ENCODE data around the gene SLC7A14.

SLC7A14 gene

DNA sequence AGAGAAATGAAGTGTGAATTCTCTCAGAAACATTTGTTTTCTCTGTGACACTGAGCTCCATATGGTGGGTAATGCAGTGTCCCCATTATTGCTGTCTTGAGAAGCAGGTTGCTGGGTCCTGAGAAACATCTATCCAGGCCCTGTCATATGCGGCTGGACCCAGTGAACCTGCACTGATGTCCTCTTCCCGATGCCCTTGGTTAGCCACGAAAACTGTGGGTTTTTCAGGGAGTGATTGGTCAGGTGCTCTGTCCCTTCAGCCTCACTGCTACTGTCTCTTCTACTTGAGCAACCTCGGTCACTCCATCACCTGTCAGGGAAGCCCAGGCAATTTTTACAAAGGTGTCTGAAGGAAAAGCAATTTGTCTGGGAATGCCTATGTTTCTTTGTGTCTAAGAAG is 77.0 kb downstream of the SLC7A14 start:
- TF ChIP-seq TAF1 (IDR thresholded peaks at IDR 0.05; ENCODE audit: borderline replicate concordance, low read depth, low read length) (no peak), POLR2AphosphoS5 (IDR thresholded peaks at IDR 0.05; ENCODE audit: low read depth, low read length) (no peak), POLR2A (IDR thresholded peaks at IDR 0.05; ENCODE audit: low read depth, low read length) (no peak)
- FAIRE-seq, result no peak
- DNase-seq (ENCODE audit: insufficient read length), result no peak

DNA sequence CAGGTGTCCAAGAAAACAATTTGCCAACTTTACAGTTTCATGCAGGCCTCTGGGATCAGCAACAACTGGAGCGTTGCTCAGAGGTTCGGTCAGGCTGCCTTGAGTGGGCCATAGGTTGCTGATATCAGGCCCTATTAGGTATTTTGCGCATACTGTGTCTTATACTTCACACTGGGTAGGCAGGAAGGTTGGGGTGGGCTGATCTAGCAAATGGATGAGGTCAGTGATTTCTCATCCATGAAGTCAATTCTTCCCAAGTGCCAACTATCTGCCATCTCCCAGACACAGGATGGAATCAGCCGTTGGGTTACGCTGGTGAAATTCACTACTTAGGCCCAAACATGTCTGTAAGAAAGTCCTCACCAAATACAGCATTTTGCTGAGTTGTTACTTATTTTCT is 77.6 kb downstream of the SLC7A14 start:
- FAIRE-seq (no peak), DNase-seq (ENCODE audit: insufficient read length) (no peak)
- TF ChIP-seq TAF1 (IDR thresholded peaks at IDR 0.05; ENCODE audit: borderline replicate concordance, low read depth, low read length) (no peak), POLR2A (IDR thresholded peaks at IDR 0.05; ENCODE audit: low read depth, low read length) (no peak), POLR2AphosphoS5 (IDR thresholded peaks at IDR 0.05; ENCODE audit: low read depth, low read length) (no peak)

DNA sequence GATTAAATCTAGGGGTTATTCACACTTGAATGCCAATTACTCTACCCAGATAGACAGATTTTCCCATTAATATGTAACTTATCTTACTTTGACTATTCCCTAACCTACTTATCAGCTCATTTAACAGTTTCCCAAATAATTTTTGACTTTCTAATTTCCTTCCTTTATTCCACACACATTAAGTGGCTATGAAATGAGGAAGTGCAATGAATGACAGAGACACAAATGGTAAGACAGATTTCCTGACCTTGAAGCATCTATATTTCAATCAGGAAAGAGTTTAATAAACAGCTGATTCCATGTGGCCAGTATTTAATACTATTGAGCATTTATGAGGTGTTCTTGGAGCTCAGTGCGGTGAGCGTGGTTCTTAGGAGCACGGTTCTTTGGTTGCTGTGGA is 78.8 kb downstream of the SLC7A14 start:
- no peak for TF ChIP-seq POLR2A (IDR thresholded peaks at IDR 0.05; ENCODE audit: low read depth, low read length)
- DNase-seq (ENCODE audit: insufficient read length), result no peak
- FAIRE-seq, result no peak

DNA sequence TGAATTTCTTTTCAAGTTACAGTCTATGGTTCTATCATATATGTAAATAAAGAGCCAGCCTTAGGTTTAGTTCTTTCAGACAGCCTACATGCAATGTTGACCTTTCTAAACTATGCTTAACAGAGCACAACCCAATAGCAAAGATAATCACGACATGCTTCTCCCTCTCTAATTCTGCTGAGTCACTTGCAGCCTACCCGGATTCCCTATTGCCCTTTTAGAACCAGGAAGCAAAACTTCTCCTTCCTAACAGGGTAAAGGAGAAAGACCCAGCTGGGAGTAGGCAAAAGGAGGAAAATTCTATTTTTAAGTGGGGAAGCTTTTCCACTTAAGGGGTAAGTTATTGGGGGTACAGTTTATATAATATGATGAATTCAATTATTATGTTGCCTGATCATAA is 79.3 kb downstream of the SLC7A14 start:
- DNase-seq (ENCODE audit: insufficient read length) (no peak), FAIRE-seq (no peak)
- no peak for TF ChIP-seq POLR2A (IDR thresholded peaks at IDR 0.05; ENCODE audit: low read depth, low read length)
- no peak for TF ChIP-seq POLR2AphosphoS5 (IDR thresholded peaks at IDR 0.05; ENCODE audit: low read depth, low read length)
- no peak for TF ChIP-seq TAF1 (IDR thresholded peaks at IDR 0.05; ENCODE audit: borderline replicate concordance, low read depth, low read length)

- DNase-seq (ENCODE audit: insufficient read length) (no peak), FAIRE-seq (no peak)
- TF ChIP-seq POLR2A (IDR thresholded peaks at IDR 0.05; ENCODE audit: low read depth, low read length) (no peak), POLR2AphosphoS5 (IDR thresholded peaks at IDR 0.05; ENCODE audit: low read depth, low read length) (no peak), TAF1 (IDR thresholded peaks at IDR 0.05; ENCODE audit: borderline replicate concordance, low read depth, low read length) (no peak)
These were observed 83.6 kb downstream of the SLC7A14 start for GRCh38 chr3:170502297-170502696.

DNA sequence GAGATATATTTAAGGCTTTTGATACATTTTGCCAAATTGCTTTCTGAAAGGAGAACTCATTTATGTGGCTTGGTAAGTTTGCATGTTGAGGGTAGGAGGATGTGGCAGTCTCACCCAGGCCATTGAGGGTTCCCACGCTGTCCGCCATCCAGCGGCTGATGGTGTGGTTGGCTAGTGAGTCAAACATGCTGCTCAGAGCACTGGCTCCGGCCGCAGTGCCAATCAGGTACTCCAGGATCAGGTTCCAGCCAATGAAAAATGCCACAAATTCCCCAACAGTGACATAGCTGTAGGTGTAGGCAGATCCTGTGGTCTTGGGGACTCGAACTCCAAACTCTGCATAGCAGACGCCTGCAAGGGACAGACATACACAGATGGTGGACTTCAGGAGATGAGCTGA is 84.9 kb downstream of the SLC7A14 start:
- no peak for FAIRE-seq
- no peak for DNase-seq (ENCODE audit: insufficient read length)
- TF ChIP-seq POLR2AphosphoS5 (IDR thresholded peaks at IDR 0.05; ENCODE audit: low read depth, low read length) (no peak), POLR2A (IDR thresholded peaks at IDR 0.05; ENCODE audit: low read depth, low read length) (no peak), TAF1 (IDR thresholded peaks at IDR 0.05; ENCODE audit: borderline replicate concordance, low read depth, low read length) (no peak)

GRCh38 chr3:170500462-170500861 is 85.4 kb downstream of the SLC7A14 start:
- FAIRE-seq, result no peak
- no peak for TF ChIP-seq POLR2A (IDR thresholded peaks at IDR 0.05; ENCODE audit: low read depth, low read length)
- TF ChIP-seq POLR2AphosphoS5 (IDR thresholded peaks at IDR 0.05; ENCODE audit: low read depth, low read length), result no peak
- TF ChIP-seq TAF1 (IDR thresholded peaks at IDR 0.05; ENCODE audit: borderline replicate concordance, low read depth, low read length), result no peak
- no peak for DNase-seq (ENCODE audit: insufficient read length)

DNA sequence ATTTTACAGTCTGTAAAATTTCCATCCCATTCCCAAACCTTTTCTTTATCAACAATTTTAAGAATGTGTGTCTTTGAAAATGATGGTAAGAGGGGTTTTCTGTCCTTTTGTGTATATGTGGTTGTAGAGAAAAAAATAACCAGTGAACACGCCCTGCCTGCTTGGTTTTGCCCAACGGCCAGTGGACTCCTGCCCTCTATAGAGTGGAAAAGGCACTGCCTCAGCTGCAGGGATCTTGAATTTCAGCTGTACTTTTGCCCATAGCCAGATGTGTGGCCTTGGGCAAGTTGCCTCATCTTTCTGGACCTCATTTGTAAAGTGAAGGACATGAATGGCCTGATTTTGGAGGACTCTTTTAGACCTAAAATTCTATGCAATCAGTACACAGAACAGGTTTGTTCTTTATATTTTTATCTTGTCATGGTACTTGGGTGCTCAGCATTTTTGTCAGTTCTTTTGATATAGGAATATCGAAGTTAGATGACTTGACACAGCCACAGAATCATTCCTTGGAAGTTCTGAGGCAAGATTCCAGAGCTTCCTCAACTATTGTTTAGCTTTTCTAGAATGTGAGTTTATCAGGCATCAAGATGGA is 86.2 kb downstream of the SLC7A14 start:
- peak; percentile 23 for DNase-seq (ENCODE audit: insufficient read length)
- no peak for TF ChIP-seq POLR2AphosphoS5 (IDR thresholded peaks at IDR 0.05; ENCODE audit: low read depth, low read length)
- no peak for TF ChIP-seq TAF1 (IDR thresholded peaks at IDR 0.05; ENCODE audit: borderline replicate concordance, low read depth, low read length)
- TF ChIP-seq POLR2A (IDR thresholded peaks at IDR 0.05; ENCODE audit: low read depth, low read length), result no peak
- FAIRE-seq, result no peak

DNA sequence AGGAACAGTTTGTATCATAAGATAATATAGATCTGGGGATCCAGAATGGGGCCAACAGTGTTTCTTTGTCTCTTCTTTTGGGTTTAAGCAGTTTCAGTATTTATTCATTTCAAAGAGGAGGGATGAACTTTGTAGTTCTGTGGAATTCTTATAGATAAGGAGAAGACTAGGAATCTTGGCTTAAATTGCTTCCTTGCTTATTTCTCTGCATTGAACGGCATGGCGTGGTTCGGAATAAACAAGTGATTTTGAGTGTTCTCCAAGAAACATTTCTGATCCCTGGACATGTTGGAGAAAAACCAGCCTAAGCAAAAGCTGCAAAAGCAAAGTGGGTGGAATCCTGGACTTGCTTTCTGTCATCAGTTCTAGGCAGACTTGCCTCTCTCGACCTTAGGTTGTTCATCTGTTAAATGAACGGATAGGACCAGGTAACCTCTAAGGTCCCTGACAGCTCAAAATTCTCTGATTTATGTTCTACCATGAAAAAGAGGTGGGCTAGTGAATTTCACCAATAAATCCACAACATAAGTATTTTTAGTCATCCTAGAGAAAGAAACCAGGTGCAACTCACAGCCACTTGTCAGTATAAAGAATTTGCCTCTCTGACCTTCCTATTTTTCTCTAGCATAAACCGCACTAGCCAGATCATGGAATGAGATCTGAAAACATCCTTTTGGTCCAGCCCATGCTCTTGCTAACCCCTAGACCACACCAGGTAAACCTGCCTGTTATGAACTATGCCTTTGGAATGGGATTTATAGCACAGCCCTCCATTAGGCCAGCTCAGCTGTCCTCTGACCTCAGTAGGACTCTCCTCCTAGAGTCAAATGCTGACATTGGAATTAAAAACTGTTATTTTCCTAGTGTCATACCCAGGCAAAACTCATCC is 88.4 kb downstream of the SLC7A14 start:
- no peak for TF ChIP-seq POLR2AphosphoS5 (IDR thresholded peaks at IDR 0.05; ENCODE audit: low read depth, low read length)
- no peak for TF ChIP-seq POLR2A (IDR thresholded peaks at IDR 0.05; ENCODE audit: low read depth, low read length)
- no peak for DNase-seq (ENCODE audit: insufficient read length)
- no peak for FAIRE-seq

DNA sequence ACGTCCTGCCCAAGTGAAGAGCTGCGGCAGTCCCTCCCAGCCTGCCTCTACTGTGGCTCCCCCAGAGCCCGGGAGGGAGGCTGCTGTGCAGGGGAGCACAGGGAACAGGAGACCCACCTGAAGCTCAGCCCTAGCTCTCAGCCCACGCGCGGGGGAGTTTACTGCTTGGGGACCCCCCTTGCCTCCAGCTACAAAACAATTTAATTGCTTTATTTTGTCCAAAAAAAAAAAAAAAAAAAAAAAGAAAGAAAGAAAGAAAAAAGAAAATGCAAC is 89.1 kb downstream of the SLC7A14 start:
- no peak for TF ChIP-seq POLR2A (IDR thresholded peaks at IDR 0.05; ENCODE audit: low read depth, low read length)
- FAIRE-seq (no peak), DNase-seq (ENCODE audit: insufficient read length) (no peak)

DNA sequence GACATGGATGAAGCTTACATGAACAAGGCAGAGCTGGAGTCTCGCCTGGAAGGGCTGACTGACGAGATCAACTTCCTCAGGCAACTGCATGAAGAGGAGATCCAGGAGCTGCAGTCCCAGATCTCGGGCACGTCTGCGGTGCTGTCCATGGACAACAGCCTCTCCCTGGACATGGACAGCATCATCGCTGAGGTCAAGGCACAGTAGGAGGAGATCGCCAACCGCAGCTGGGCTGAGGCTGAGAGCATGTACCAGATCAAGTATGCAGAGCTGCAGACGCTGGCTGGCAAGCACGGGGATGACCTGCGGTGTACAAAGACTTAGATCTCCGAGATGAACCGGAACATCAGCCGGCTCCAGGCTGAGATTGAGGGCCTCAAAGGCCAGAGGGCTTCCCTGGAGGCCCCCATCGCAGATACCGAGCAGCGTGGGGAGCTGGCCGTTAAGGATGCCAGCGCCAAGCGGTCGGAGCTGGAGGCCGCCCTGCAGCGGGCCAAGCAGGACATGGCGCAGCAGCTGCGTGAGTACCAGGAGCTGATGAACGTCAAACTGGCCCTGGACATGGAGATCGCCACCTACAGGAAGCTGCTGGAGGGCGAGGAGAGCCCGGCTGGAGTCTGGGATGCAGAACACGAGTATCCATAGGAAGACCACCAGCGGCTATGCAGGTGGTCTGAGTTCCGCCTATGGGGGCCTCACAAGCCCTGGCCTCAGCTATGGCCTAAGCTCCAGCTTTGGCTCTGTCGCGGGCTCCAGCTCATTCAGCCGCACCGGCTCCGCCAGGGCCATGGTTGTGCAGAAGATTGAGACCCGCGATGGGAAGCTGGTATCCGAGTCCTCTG is 89.6 kb downstream of the SLC7A14 start:
- no peak for TF ChIP-seq POLR2AphosphoS5 (IDR thresholded peaks at IDR 0.05; ENCODE audit: low read depth, low read length)
- no peak for TF ChIP-seq POLR2A (IDR thresholded peaks at IDR 0.05; ENCODE audit: low read depth, low read length)
- no peak for TF ChIP-seq TAF1 (IDR thresholded peaks at IDR 0.05; ENCODE audit: borderline replicate concordance, low read depth, low read length)
- DNase-seq (ENCODE audit: insufficient read length), result no peak
- FAIRE-seq, result no peak

- TF ChIP-seq POLR2A (IDR thresholded peaks at IDR 0.05; ENCODE audit: low read depth, low read length) (no peak), TAF1 (IDR thresholded peaks at IDR 0.05; ENCODE audit: borderline replicate concordance, low read depth, low read length) (no peak), POLR2AphosphoS5 (IDR thresholded peaks at IDR 0.05; ENCODE audit: low read depth, low read length) (no peak)
- FAIRE-seq (no peak), DNase-seq (ENCODE audit: insufficient read length) (no peak)
These were observed 91.1 kb downstream of the SLC7A14 start for GRCh38 chr3:170494766-170495165.
